Measurements from ENCODE around the gene DEDD2.

DNA sequence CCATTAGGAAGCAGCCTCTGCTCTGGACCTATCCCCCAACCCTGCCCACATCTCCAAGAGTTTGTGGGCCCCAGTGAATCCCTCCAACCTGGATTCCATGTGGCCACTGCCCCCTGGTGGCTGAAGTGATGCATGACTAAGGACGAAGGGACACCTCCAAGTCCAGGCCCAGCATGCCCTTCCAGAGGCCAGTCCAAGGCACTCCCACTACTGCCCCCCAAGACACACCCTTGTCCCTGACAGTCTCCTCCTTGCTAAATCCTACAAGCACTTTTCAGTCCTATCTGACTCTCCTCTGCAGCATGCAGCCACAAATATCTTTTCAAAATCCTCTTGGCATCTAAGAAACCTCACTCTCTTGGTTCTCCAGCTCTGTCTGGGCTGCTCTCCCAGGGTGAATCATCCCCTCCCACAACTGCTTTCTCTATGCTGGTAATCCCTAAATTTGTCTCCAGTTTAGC lies 33.0 kb downstream of the DEDD2 start:
- TF ChIP-seq POLR2A (IDR thresholded peaks at IDR 0.05) (no peak), POLR2AphosphoS5 (IDR thresholded peaks at IDR 0.05) (peak in 1 of 3 donors; percentile 46)
- TF ChIP-seq, protein P1, sequence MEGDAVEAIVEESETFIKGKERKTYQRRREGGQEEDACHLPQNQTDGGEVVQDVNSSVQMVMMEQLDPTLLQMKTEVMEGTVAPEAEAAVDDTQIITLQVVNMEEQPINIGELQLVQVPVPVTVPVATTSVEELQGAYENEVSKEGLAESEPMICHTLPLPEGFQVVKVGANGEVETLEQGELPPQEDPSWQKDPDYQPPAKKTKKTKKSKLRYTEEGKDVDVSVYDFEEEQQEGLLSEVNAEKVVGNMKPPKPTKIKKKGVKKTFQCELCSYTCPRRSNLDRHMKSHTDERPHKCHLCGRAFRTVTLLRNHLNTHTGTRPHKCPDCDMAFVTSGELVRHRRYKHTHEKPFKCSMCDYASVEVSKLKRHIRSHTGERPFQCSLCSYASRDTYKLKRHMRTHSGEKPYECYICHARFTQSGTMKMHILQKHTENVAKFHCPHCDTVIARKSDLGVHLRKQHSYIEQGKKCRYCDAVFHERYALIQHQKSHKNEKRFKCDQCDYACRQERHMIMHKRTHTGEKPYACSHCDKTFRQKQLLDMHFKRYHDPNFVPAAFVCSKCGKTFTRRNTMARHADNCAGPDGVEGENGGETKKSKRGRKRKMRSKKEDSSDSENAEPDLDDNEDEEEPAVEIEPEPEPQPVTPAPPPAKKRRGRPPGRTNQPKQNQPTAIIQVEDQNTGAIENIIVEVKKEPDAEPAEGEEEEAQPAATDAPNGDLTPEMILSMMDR (IDR thresholded peaks at IDR 0.05 in 8 of 11, conservative IDR thresholded peaks at IDR 0.05 in 3 of 11), result peak; percentile 73 to 93 (median 89)

Measured in spleen (tissue), 7 donors.